Osteocyte (in vitro differentiated cells): ENCODE results near the gene U2AF2. TPM values are rescaled to one million over a fixed set of nuclear protein-coding genes. Genes with fewer than 3 reads are reported as not detected.

Experiments used
- DNase-seq: peaks from one replicate; pipeline ENCODE4 v3.0.0; 2021; ENCODE audit warnings: mixed read lengths; ENCODE audit not compliant: unreplicated experiment; ENCODE audit errors: extremely low spot score
- H3K27ac Mint-ChIP-seq: one replicate; pipeline ENCODE4 v1.8.0; 2021; ENCODE audit warnings: mild to moderate bottlenecking, mixed read lengths; ENCODE audit not compliant: unreplicated experiment
- H3K27me3 Mint-ChIP-seq: one replicate; pipeline ENCODE4 v1.8.0; 2021; ENCODE audit warnings: mixed read lengths; ENCODE audit not compliant: unreplicated experiment
- H3K36me3 Mint-ChIP-seq: one replicate; pipeline ENCODE4 v1.8.0; 2021; ENCODE audit warnings: mixed read lengths; ENCODE audit not compliant: unreplicated experiment
- H3K4me1 Mint-ChIP-seq: one replicate; pipeline ENCODE4 v1.8.0; 2021; ENCODE audit warnings: mixed read lengths; ENCODE audit not compliant: unreplicated experiment
- H3K4me3 Mint-ChIP-seq: one replicate; pipeline ENCODE4 v1.8.0; 2021; ENCODE audit warnings: mild to moderate bottlenecking, moderate library complexity, mixed read lengths; ENCODE audit not compliant: unreplicated experiment
- H3K9me3 Mint-ChIP-seq: one replicate; pipeline ENCODE4 v1.8.0; 2021; ENCODE audit warnings: mixed read lengths; ENCODE audit not compliant: unreplicated experiment
- total RNA-seq: library from RNA; stranded (reverse); gene quantifications from 2 replicates; pipeline ENCODE4 v1.2.1, GENCODE V29; 2021
- TF ChIP-seq, protein P1 (sequence below): fragments of 200-600 bp; sonication (generic); IDR thresholded peaks from 2 replicates; pipeline ENCODE4 v1.5.0; 2021; ENCODE audit warnings: antibody characterized with exemption, mild to moderate bottlenecking, moderate library complexity

U2AF2 gene
- total RNA-seq, 1 donor from 2014 or later, result 189 TPM

GRCh38 chr19:55635856-55636440, 18.9 kb upstream of the U2AF2 start:
- Mint-ChIP-seq H3K4me3 (peak overlapping the region; percentile 100), H3K27me3 (no peaks in the 10 kb centered on the region), H3K27ac (peak overlapping the region; percentile 99), H3K36me3 (peaks cover 10% of the 10 kb centered on the region), H3K4me1 (peaks cover 55% of the 10 kb centered on the region), H3K9me3 (no peaks in the 10 kb centered on the region)
- no peak for DNase-seq
- TF ChIP-seq, protein P1, sequence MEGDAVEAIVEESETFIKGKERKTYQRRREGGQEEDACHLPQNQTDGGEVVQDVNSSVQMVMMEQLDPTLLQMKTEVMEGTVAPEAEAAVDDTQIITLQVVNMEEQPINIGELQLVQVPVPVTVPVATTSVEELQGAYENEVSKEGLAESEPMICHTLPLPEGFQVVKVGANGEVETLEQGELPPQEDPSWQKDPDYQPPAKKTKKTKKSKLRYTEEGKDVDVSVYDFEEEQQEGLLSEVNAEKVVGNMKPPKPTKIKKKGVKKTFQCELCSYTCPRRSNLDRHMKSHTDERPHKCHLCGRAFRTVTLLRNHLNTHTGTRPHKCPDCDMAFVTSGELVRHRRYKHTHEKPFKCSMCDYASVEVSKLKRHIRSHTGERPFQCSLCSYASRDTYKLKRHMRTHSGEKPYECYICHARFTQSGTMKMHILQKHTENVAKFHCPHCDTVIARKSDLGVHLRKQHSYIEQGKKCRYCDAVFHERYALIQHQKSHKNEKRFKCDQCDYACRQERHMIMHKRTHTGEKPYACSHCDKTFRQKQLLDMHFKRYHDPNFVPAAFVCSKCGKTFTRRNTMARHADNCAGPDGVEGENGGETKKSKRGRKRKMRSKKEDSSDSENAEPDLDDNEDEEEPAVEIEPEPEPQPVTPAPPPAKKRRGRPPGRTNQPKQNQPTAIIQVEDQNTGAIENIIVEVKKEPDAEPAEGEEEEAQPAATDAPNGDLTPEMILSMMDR, result no peak

DNA sequence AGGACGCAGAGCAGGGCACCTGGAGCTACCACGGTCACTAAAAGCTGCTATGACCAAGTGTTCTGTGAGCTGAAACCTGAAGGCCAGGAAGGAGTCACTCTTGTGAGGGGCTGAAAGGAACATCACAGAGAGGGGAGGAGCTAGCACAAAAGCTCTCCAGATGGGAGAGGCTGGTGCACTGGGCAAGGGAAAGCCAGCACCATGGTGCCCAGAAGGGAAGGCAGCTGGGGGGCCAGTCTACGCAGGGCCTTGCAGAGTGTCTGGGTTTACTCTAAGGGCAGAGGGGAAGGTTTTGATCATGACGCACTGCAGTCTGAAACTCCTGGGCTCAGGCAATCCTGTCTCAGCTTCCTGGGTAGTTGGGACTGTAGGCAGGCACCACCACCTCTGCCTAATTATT, 18.1 kb upstream of the U2AF2 start:
- TF ChIP-seq, protein P1, result no peak
- Mint-ChIP-seq H3K9me3 (no peaks in the 10 kb centered on the region), H3K27me3 (no peaks in the 10 kb centered on the region), H3K4me3 (peak overlapping the region; percentile 100), H3K36me3 (peaks cover 10% of the 10 kb centered on the region), H3K4me1 (peaks cover 58% of the 10 kb centered on the region), H3K27ac (peak overlapping the region; percentile 99)
- DNase-seq, result no peak

DNA sequence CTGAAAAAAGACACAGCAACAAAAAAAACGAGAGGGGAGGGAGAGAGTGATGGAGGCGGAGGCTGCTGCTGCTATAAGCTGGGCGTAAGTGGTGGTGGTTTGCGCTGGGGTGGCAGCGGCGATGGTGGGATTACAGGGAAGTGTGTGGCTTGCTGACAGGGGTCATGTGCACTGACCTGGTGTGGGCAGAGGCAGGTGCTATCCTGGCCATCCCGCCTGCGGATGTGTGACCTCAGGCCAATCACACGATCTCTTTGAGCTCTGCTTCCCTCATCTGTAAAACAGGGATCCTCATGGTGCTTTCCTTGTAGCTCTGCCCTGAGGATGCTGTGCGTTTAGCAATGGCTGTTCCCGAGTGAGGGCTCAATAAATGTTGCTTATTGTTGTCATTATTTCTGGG, 17.3 kb upstream of the U2AF2 start:
- Mint-ChIP-seq H3K4me1 (peaks cover 59% of the 10 kb centered on the region), H3K27me3 (no peaks in the 10 kb centered on the region)

GRCh38 chr19:55638864-55639359, 15.9 kb upstream of the U2AF2 start:
- Mint-ChIP-seq H3K36me3 (peaks cover 10% of the 10 kb centered on the region), H3K27ac (peak overlapping the region; percentile 71), H3K4me3 (peak overlapping the region; percentile 46), H3K4me1 (peaks cover 67% of the 10 kb centered on the region), H3K9me3 (no peaks in the 10 kb centered on the region), H3K27me3 (no peaks in the 10 kb centered on the region)
- TF ChIP-seq, protein P1, result peak; percentile 60
- no peak for DNase-seq

More for the DNA sequence above, 17.3 kb upstream of the U2AF2 start:
- no peak for DNase-seq
- TF ChIP-seq, protein P1, result no peak
- H3K4me3 Mint-ChIP-seq, result no peak overlapping the region
- no peak overlapping the region for H3K27ac Mint-ChIP-seq
- peaks cover 10% of the 10 kb centered on the region for H3K36me3 Mint-ChIP-seq
- no peaks in the 10 kb centered on the region for H3K9me3 Mint-ChIP-seq

- Mint-ChIP-seq H3K4me1 (peaks cover 69% of the 10 kb centered on the region), H3K4me3 (peak overlapping the region; percentile 82), H3K9me3 (no peaks in the 10 kb centered on the region), H3K27ac (peak overlapping the region; percentile 94), H3K36me3 (peaks cover 7% of the 10 kb centered on the region), H3K27me3 (no peaks in the 10 kb centered on the region)
- no peak for DNase-seq
- TF ChIP-seq, protein P1, result peak; percentile 21
Observed at GRCh38 chr19:55640043-55640576, 14.7 kb upstream of the U2AF2 start.
